Measurements from ENCODE around the gene APCDD1.

APCDD1 gene

GRCh38 chr18:10453806-10454680, at the start of gene APCDD1:
TSS of gene APCDD1 (plus strand) at chr18:10454635. CDS start at chr18:10454982, 347 bp downstream.
- in situ Hi-C loops (cut with MboI; ENCODE audit: low sequenced_read_pairs): no loop called here

DNA sequence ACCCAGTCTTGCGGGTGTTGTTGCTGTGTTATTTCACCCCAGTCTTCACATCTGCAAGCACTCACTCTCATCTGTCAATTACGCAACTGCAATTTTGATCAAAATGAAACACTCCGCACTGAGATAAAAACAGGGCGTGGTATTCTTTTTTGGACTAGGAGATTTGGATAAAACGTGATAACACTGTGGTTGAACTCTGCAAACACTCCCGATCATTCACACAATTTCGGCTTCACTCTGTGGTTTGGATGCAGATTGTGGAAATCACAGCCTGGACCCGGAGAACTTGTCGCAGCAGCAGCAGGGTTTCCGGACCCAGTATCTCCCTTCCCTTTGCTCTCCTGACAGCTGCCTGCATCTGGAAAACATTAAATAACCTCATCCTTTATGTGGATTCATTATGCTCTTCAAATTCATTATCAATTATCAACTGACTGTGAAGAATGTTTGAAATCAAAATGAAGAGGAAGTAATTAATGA, 49.4 kb upstream of the APCDD1 start:
- in situ Hi-C loops (cut with MboI; ENCODE audit: low sequenced_read_pairs): no loop called here

GRCh38 chr18:10405816-10406663, 48.4 kb upstream of the APCDD1 start:
- in situ Hi-C loops (cut with MboI; ENCODE audit: low sequenced_read_pairs): no loop called here

DNA sequence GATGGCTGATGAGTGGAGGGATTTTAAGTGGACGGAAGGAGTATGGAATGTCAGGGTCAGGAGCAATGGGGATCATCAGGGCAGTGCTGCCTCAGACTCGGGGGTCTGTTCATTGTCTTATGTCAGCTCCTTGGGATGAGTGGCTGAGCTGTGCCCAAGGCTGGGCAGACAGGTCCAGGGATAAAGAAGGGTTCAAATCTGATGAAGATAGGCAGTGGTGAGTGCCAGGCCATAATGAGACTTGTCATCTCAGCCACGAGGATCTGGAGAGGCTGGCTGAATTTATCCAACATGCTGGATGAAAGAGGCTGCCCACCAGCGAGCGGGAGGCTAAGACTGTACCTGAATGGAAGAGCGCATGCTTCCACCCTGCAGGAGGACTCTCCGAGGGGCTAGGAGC, 46.3 kb upstream of the APCDD1 start:
- in situ Hi-C loops (cut with MboI; ENCODE audit: low sequenced_read_pairs): no loop called here

DNA sequence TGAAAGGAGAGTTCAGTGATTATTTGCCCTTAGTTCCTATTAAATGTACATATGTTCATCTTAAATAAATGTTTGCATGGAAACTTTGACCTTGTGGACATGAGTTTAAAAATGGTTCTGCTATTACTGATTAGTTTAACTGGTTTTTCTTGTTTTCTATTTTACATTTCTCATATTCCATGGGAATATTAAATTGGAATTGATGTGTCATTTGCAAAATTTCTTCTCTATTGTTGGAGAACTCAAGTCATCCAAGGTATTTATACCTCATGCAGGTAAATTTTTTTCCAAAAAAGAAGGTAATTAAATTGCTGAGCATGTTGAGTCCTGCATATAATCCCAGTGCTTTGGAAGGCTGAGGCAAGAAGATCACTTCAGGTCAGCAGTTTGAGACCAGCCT, 45.4 kb upstream of the APCDD1 start:
- in situ Hi-C loops (cut with MboI; ENCODE audit: low sequenced_read_pairs): no loop called here

- in situ Hi-C loops (cut with MboI; ENCODE audit: low sequenced_read_pairs): no loop called here
Observed at GRCh38 chr18:10410472-10411308, 43.7 kb upstream of the APCDD1 start.

DNA sequence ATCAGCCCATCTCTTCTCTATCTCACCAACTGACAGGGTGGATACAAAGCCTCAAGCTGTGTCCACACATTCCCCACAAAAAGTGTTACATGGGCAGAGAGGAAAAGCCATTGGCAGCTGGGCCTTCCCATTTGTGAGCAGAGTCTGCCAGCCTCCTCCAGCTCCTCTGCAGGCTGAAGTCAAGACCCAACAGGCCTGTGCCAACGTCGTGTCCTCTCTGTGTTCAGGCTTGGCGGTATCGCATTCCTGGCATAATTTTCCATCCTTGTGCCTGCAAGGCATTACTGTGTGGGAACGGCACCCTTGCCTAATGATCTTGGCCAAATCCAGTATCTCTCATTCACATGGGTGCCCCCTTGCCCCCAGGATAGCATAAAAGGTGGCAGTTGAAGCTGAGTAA, 41.5 kb upstream of the APCDD1 start:
- in situ Hi-C loops (cut with MboI; ENCODE audit: low sequenced_read_pairs): no loop called here

DNA sequence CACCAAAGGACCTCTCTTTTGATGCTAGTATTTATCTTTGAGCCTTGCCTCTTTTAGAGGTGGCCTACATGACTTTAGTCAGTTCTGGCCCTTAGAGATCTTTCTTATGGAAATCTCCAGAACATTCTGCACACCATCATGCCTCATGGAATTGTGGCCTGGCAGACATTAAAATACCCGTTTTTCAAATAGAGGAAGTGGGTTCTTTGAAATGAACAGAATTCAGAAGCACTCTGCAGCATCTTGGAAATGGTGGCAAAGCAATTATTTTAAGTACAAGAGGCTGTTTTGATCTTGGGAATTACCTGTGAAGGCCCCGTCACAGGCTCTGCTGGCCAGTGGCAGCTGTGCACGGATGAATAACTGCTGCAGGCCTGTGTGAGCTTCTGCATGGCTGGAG, 40.7 kb upstream of the APCDD1 start:
- in situ Hi-C loops (cut with MboI; ENCODE audit: low sequenced_read_pairs): no loop called here

- in situ Hi-C loops (cut with MboI; ENCODE audit: low sequenced_read_pairs): no loop called here
Observed at GRCh38 chr18:10414293-10414842, 40.1 kb upstream of the APCDD1 start.

DNA sequence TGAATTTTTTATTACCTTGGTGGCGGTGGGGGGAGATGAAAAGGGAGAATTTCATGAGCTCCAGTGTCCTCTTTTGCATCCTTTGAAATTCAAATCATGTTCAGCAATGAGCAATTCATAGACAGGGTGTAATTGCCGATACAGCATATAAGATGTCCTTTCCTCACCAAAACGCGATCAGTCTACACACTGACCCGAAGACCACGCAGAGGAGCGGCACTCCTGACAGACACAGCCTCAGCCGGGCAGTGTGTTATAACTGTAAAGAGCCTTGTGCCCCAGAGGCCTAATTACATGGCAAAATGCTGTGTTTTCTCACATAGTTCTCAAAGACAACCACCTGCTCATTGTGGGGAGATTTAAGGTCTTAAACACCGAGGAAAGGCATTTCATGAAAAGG, 38.4 kb upstream of the APCDD1 start:
- in situ Hi-C loops (cut with MboI; ENCODE audit: low sequenced_read_pairs): no loop called here

- in situ Hi-C loops (cut with MboI; ENCODE audit: low sequenced_read_pairs): no loop called here
Observed at GRCh38 chr18:10417191-10417590, 37.2 kb upstream of the APCDD1 start.

DNA sequence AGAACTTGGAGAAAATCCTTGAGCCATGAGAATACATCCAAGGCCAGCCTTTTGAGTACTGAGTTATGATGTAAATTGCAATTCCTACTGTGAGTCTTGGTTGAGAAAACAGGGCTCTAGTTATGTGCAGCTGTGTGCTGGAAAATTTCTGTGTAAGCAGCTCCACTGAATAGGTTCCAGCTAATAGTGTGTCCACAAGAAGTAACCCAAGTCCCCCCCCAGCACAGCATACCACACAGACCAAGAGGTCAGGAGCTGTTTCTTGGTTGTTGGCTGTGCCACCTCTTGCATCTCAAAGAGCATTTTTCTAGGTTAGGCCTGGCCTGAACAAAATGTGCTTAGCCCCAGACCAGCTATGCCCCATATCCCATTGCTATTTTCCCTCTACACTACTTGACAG, 36.8 kb upstream of the APCDD1 start:
- in situ Hi-C loops (cut with MboI; ENCODE audit: low sequenced_read_pairs): no loop called here

- in situ Hi-C loops (cut with MboI; ENCODE audit: low sequenced_read_pairs): no loop called here
Observed at GRCh38 chr18:10418836-10419235, 35.6 kb upstream of the APCDD1 start.

DNA sequence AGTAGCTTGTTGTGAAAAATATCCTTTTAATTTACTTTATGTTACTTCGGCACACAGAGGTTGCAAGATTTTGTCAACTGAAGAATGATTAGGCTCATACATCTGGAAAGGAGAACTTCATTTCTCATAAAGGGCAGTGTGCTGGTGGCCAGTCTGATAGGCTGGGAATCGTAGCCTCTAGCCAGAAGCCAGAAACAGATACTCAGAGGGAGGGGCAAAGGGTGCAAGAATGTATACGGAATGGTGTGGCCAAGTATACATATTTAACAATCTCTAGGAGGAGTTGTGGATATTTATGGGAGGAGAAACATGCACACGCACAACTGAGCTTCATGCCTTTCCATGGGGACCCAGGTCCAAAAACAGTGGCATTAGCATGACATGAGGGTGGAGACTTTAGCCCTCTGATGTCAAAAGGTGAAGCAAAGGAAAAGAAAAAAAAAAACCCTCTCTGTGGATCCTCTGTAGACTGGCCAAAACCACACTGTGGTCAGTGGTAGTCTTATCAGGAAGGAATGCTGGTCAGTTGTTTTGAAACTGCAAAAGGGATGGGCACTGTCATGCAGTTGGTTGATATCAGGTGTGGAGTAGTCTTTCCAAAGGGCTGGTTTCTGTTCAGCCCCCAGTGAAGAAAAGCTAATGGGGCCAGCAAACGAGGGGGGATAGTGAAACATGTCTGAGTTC, 34.9 kb upstream of the APCDD1 start:
- in situ Hi-C loops (cut with MboI; ENCODE audit: low sequenced_read_pairs): no loop called here

GRCh38 chr18:10420561-10421352, 33.7 kb upstream of the APCDD1 start:
- in situ Hi-C loops (cut with MboI; ENCODE audit: low sequenced_read_pairs): no loop called here

DNA sequence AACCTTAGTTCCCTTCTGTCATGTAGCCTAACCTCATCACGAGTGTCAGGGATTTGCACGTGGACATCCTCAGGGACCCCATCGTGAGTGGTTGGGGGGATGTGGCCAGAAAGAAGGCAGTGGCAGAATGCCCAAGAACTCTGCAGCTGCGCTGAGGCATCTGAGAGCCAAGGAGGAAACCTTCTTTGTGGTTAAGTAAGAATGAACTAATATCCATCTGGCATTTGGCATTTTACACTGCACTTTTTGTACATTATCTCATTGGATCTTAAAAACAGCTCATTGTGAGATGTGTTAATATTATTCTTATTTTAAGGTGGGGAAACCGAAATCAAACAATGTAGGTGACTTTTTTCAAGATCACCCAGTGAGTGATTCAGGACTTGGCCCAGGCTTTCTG, 32.6 kb upstream of the APCDD1 start:
- in situ Hi-C loops (cut with MboI; ENCODE audit: low sequenced_read_pairs): no loop called here

GRCh38 chr18:10422731-10423130, 31.7 kb upstream of the APCDD1 start:
- in situ Hi-C loops (cut with MboI; ENCODE audit: low sequenced_read_pairs): no loop called here

DNA sequence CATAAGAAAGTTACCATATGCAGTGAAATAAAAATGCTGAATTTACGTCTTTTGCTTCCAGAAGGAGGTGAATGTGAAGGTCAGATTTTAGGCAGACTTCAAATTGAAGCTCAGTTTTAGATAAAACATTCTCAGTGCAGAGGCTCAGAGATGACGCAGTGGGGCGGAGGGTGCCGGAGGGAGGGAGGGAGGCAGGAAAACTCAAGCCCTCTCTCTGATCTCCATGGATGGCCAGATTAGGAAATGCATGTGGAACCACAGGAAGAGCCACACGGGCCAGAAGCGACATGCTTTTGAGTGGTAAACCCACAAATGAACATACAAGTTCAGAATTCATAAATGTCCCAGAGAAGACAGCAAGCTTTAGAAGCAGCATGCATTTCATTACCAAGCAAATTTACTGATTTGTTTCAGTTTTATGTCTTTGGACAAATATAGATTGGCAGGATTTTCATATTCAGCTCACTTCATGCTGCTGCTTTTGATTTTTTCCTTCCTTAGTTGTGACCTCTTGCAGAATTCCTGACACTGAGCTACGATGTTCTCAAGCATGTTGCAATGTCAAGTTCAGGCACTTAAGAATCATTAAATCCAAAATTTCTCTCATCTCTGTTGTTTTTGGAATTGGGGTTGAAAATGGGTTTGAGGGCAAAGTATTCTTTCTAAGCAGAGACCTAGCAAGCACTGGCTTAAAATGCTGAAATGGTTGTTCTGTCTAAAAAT, 29.7 kb upstream of the APCDD1 start:
- in situ Hi-C loops (cut with MboI; ENCODE audit: low sequenced_read_pairs): no loop called here

DNA sequence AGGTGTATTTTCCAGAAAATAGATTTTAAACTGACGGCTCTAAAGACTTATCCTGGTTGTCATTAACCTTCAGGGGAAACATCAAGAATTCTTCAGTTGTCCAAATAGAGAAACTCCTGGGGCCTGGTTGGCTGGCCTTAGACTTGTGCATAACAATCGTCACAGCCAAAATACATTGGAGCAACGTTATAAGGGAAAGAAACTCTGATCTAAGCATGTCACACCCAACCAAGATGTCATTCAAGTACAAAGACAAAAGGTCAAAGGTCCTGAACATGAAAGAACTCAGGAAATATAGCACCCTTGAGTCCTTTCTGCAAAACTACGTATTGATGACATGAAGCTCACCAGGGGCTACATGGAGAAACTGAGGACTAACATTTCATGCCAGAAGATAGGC, 23.8 kb upstream of the APCDD1 start:
- in situ Hi-C loops (cut with MboI; ENCODE audit: low sequenced_read_pairs): no loop called here
